ENCODE data around the gene HEXIM2. TPM values are rescaled to one million over a fixed set of nuclear protein-coding genes. Genes with fewer than 3 reads are reported as not detected.
A peak's percentile ranks its signal among the peaks of the same experiment; 100 is the strongest.

Gene HEXIM2
- total and polyA plus RNA-seq, 2 of the 13 experiments (the other 11 are each of a cell fraction or from before 2014, with no cell fraction given), result 27.1 to 32.4 TPM

GRCh38 chr17:45143767-45144198 is 17.9 kb upstream of the HEXIM2 start:
- Histone ChIP-seq H3K4me1 (ENCODE audit: insufficient read depth, low read length) (peaks cover 11% of the 10 kb centered on the region), H3K36me3 (replicated peaks in 1 of 2; ENCODE audit: control insufficient read depth in 1 of 2, insufficient read depth in 2 of 2, low read length in 2 of 2) (no peaks in the 10 kb centered on the region; a peak in 1 of 5 replicates), H3K27me3 (ENCODE audit: control insufficient read depth in 1 of 2, insufficient read depth in 2 of 2, low read length in 2 of 2) (no peaks in the 10 kb centered on the region; a peak in 2 of 5 replicates), H2AFZ (ENCODE audit: low read length) (no peak overlapping the region), H3K27ac (ENCODE audit: extremely low read length, insufficient read depth, low read length) (no peak overlapping the region), H4K20me1 (ENCODE audit: insufficient read depth, low read length) (peaks cover 4% of the 10 kb centered on the region; the same call in 1 of the 2 replicates), H3K4me3 (replicated peaks in 1 of 3; ENCODE audit: insufficient read depth in 1 of 3, low read depth in 2 of 3, low read length in 3 of 3) (no peak overlapping the region), H3K9me3 (ENCODE audit: low read length) (no peaks in the 10 kb centered on the region), H3K79me2 (ENCODE audit: insufficient read depth, low read length) (peaks cover 3% of the 10 kb centered on the region), H3K9ac (ENCODE audit: insufficient read depth, low read depth, low read length) (no peak overlapping the region), H3K4me2 (ENCODE audit: low read depth, low read length) (no peak overlapping the region)
- in situ Hi-C loops (cut with HindIII; ENCODE audit: extremely low pct_ligation_motif_present, low pct_unique_long_range_greater_than_20kb) (no loop called here), intact Hi-C loops (cut with micrococcal nuclease; ENCODE audit: unreplicated experiment) (no loop called here)
- DNase-seq (ENCODE audit: low spot score) (no peak), FAIRE-seq (no peak), ATAC-seq (no peak)
- POLR2A ChIA-PET, result no interaction called here
- WGBS (ENCODE audit: low lambda C conversion rate), result 92% methylated on average over 19 of the region's 21 CpGs
- BruUV-seq (replicated peaks), result no TSS peak
- CTCF ChIA-PET (ENCODE audit: low intra/inter-chr PET ratio, low total read pairs), result no interaction called here
- TF ChIP-seq HNRNPH1 (optimal IDR thresholded peaks at IDR 0.05; ENCODE audit: low read depth, low read length) (peak; percentile 57), PCBP1 (IDR thresholded peaks at IDR 0.05; ENCODE audit: borderline replicate concordance, low read depth, low read length) (0 out of 2 replicates have a peak, but pooled peaks have one; percentile 18), ZSCAN30 (CRISPR knock-in tag; IDR thresholded peaks at IDR 0.05) (no peak), CBX5 (CRISPR knock-in tag; IDR thresholded peaks at IDR 0.05; ENCODE audit: borderline replicate concordance) (no peak), SMC3 (IDR thresholded peaks at IDR 0.05; ENCODE audit: low read length) (no peak), RELA (CRISPR knock-in tag; IDR thresholded peaks at IDR 0.05) (no peak), ZBTB37 (CRISPR knock-in tag; IDR thresholded peaks at IDR 0.05) (no peak), NFE2L2 (IDR thresholded peaks at IDR 0.05; ENCODE audit: low read length) (no peak), AGO1 (IDR thresholded peaks at IDR 0.05; ENCODE audit: low read depth, low read length, poor library complexity, severe bottlenecking) (peak; percentile 67), NONO (IDR thresholded peaks at IDR 0.05) (no peak), NONO (CRISPR knock-in tag; conservative IDR thresholded peaks at IDR 0.05) (0 out of 2 replicates have a peak, but pooled peaks have one; percentile 24), MIXL1 (CRISPR knock-in tag; IDR thresholded peaks at IDR 0.05) (no peak), AGO2 (optimal IDR thresholded peaks at IDR 0.05; ENCODE audit: low read depth, low read length) (peak; percentile 92), SIN3A (IDR thresholded peaks at IDR 0.05; ENCODE audit: borderline replicate concordance, low read depth, low read length) (no peak), ZNF770 (CRISPR knock-in tag; IDR thresholded peaks at IDR 0.05) (peak; percentile 49; the same call in 1 of the 2 replicates)
